Chondrocyte (in vitro differentiated cells): ENCODE measurements around the gene STIM2. TPM values are rescaled to one million over a fixed set of nuclear protein-coding genes. Genes with fewer than 3 reads are reported as not detected.

ENCODE experiments used
- DNase-seq: peaks from one replicate; pipeline ENCODE4 v3.0.0; 2021; ENCODE audit warnings: mixed read lengths, low spot score
- H3K27ac Mint-ChIP-seq: one replicate; pipeline ENCODE4 v1.8.0; 2021; ENCODE audit warnings: mild to moderate bottlenecking, moderate library complexity, mixed read lengths; ENCODE audit not compliant: unreplicated experiment
- H3K27me3 Mint-ChIP-seq: 2 replicates; pipeline ENCODE4 v1.8.0; 2021; ENCODE audit warnings: low read depth, mixed read lengths
- H3K36me3 Mint-ChIP-seq: 2 replicates; pipeline ENCODE4 v1.8.0; 2021; ENCODE audit warnings: low read depth, mixed read lengths
- H3K4me1 Mint-ChIP-seq: 2 replicates; pipeline ENCODE4 v1.8.0; 2021; ENCODE audit warnings: low read depth, mild to moderate bottlenecking, mixed read lengths
- H3K4me3 Mint-ChIP-seq: one replicate; pipeline ENCODE4 v1.8.0; 2021; ENCODE audit warnings: mild to moderate bottlenecking, moderate library complexity, mixed read lengths; ENCODE audit not compliant: unreplicated experiment
- H3K9me3 Mint-ChIP-seq: 2 replicates; pipeline ENCODE4 v1.8.0; 2021; ENCODE audit warnings: low read depth, mixed read lengths
- CTCF ChIP-seq: fragments of 200-600 bp; sonication (generic); IDR thresholded peaks from 2 replicates; pipeline ENCODE4 v1.5.0; 2021; ENCODE audit warnings: antibody characterized with exemption, mild to moderate bottlenecking, moderate library complexity
- total RNA-seq: library from RNA; stranded (reverse); gene quantifications from 3 replicates; pipeline ENCODE4 v1.2.1, GENCODE V29; 2021

Gene STIM2
- total RNA-seq, 1 donor from 2014 or later = 13.5 TPM

- TF ChIP-seq CTCF = no peak
- Mint-ChIP-seq H3K4me1 (peaks cover 8% of the 10 kb centered on the region), H3K36me3 (no peaks in the 10 kb centered on the region), H3K9me3 (no peaks in the 10 kb centered on the region), H3K27me3 (no peaks in the 10 kb centered on the region), H3K27ac (no peak overlapping the region), H3K4me3 (no peak overlapping the region)
- DNase-seq = no peak
These were observed 76.9 kb downstream of the STIM2 start for GRCh38 chr4:26937567-26937966.

GRCh38 chr4:26938516-26938915, 77.9 kb downstream of the STIM2 start:
- Mint-ChIP-seq H3K27ac (no peak overlapping the region), H3K36me3 (no peaks in the 10 kb centered on the region), H3K27me3 (no peaks in the 10 kb centered on the region), H3K4me3 (no peak overlapping the region), H3K9me3 (no peaks in the 10 kb centered on the region), H3K4me1 (peaks cover 4% of the 10 kb centered on the region)
- no peak for DNase-seq
- no peak for TF ChIP-seq CTCF

DNA sequence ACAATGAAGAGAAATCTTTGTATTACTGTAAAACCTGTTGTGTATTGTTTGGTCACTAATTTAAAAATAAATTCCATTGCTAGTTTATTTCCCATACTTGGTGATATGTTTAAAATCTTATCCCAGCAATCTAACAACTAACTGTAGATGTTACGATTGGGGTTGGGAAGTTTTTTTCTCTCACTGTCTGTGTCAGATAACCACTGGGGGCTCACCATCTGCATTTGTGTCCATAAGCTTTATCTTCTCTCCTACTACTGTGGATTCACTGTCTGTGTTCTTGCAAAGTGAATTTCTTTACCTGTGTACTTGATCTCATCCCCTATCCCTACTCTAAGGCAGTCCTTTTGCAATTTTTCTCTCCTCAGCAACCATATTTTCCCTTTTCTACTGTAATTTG, 81.3 kb downstream of the STIM2 start:
- Mint-ChIP-seq H3K4me1 (peaks cover 4% of the 10 kb centered on the region), H3K36me3 (no peaks in the 10 kb centered on the region), H3K4me3 (no peak overlapping the region), H3K27ac (no peak overlapping the region), H3K27me3 (no peaks in the 10 kb centered on the region), H3K9me3 (no peaks in the 10 kb centered on the region)
- TF ChIP-seq CTCF = no peak
- no peak for DNase-seq

DNA sequence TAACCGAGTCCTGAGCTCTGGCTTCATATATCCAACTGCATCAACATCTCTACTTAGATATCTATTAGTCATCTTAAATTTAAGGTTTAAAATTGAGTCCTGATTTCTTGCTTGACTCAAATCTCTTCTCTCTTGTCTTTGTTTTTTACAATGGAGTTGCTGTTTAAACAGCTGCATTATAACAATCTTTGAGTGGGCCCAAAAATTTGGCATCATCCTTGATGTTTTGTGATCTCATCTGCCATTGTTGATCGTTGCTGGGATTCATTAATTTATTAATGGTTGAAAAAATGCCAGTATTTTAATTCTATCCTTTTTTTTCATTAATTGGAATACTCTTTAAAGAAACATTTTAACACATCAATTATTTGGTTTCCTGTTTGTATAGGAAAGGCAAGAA, 82.2 kb downstream of the STIM2 start:
- Mint-ChIP-seq H3K4me3 (no peak overlapping the region), H3K27me3 (no peaks in the 10 kb centered on the region), H3K36me3 (no peaks in the 10 kb centered on the region), H3K4me1 (peaks cover 4% of the 10 kb centered on the region), H3K27ac (no peak overlapping the region), H3K9me3 (no peaks in the 10 kb centered on the region)
- TF ChIP-seq CTCF = no peak
- DNase-seq = no peak

DNA sequence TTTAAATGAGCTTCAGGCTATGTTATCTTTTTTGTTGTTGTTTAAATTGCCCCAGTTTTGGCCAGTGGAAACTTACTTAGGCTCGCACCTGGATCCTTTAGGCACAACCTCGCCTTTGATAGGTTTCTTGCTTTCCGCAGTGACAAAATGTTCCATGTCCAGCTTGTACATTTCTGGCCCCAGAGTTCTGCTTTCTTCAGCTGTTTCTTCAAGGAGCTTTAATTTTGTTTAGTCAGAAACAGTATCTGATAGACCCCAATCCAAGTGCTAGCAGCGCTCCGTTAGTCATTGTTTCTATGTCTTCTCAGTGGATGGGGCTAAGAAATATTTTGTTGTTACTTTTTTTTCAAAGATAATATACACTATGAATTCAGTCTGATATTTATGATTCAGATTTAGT, 82.8 kb downstream of the STIM2 start:
- Mint-ChIP-seq H3K4me1 (peaks cover 4% of the 10 kb centered on the region), H3K27ac (no peak overlapping the region), H3K27me3 (no peaks in the 10 kb centered on the region), H3K9me3 (no peaks in the 10 kb centered on the region), H3K4me3 (no peak overlapping the region), H3K36me3 (no peaks in the 10 kb centered on the region)
- no peak for DNase-seq
- TF ChIP-seq CTCF = no peak
